A549 (cell line): ENCODE data around the gene GPBP1L1.

Experiments
- BHLHE40 ChIP-seq: IDR thresholded peaks from 2 replicates; pipeline ENCODE4 v1.6.1; 2012; ENCODE audit warnings: low read depth, low read length, inconsistent platforms
- CEBPB ChIP-seq, 2 experiments: fragments of >200 bp in 1 of 2; sonication (Bioruptor Twin) in 1 of 2; formaldehyde crosslinking in 1 of 2; IDR thresholded peaks; 2 replicates each; pipeline ENCODE4 v1.6.1; 2012 to 2016
- CTCF ChIP-seq: fragments of >200 bp; sonication (Bioruptor Twin); formaldehyde crosslinking; IDR thresholded peaks from 3 replicates; pipeline ENCODE4 v1.5.1; 2016
- EP300 ChIP-seq, 2 experiments: fragments of >200 bp; sonication (Bioruptor Twin); formaldehyde crosslinking; IDR thresholded peaks; 2 replicates in 1 of 2; 3 replicates in 1 of 2; pipeline ENCODE4 v1.6.1; 2016 to 2017
- HOXA7 ChIP-seq: fragments of 250-450 bp; sonication (Bioruptor Pico); IDR thresholded peaks from 2 replicates; pipeline ENCODE4 v1.5.0; 2020; ENCODE audit warnings: mild to moderate bottlenecking, moderate library complexity
- MAX ChIP-seq: IDR thresholded peaks from 2 replicates; pipeline ENCODE4 v1.6.1; 2012
- MAZ ChIP-seq: fragments of 150-350 bp; IDR thresholded peaks from 2 replicates; pipeline ENCODE4 v1.6.1; 2014; ENCODE audit warnings: antibody characterized with exemption, low read depth, low read length, borderline replicate concordance
- POLR2A ChIP-seq: IDR thresholded peaks from 2 replicates; pipeline ENCODE4 v1.6.1; 2012; ENCODE audit warnings: mild to moderate bottlenecking, low read length
- RCOR1 ChIP-seq: fragments of 150-350 bp; IDR thresholded peaks from 2 replicates; pipeline ENCODE4 v1.6.1; 2014; ENCODE audit warnings: antibody characterized with exemption, low read length, low read depth
- REST ChIP-seq: fragments of 200-600 bp; sonication (generic); IDR thresholded peaks from 2 replicates; pipeline ENCODE4 v1.6.1; 2016; ENCODE audit warnings: antibody characterized with exemption, mild to moderate bottlenecking, moderate library complexity
- RFX5 ChIP-seq: fragments of 450-650 bp; IDR thresholded peaks from 2 replicates; pipeline ENCODE4 v1.7.1; 2014; ENCODE audit warnings: antibody characterized with exemption, mild to moderate bottlenecking, moderate library complexity
- SMC3 ChIP-seq: fragments of >200 bp; sonication (Bioruptor Twin); formaldehyde crosslinking; IDR thresholded peaks from 3 replicates; pipeline ENCODE4 v1.6.1; 2018; ENCODE audit warnings: inconsistent platforms
- USF2 ChIP-seq: fragments of 450-650 bp; IDR thresholded peaks from 2 replicates; pipeline ENCODE4 v1.6.1; 2014; ENCODE audit warnings: antibody characterized with exemption

- no peak for TF ChIP-seq CTCF
- TF ChIP-seq EP300 (IDR thresholded peaks at IDR 0.05) = no peak
- TF ChIP-seq POLR2A = no peak
- no peak for TF ChIP-seq RFX5
- TF ChIP-seq MAX = no peak
- TF ChIP-seq RCOR1 = no peak
- TF ChIP-seq BHLHE40 = no peak
- TF ChIP-seq REST = no peak
- no peak for TF ChIP-seq USF2
- TF ChIP-seq CEBPB (IDR thresholded peaks at IDR 0.05) = no peak
- TF ChIP-seq HOXA7 (CRISPR knock-in tag) = no peak
- no peak for TF ChIP-seq SMC3
- TF ChIP-seq MAZ = no peak
Measured at GRCh38 chr1:45674478-45674877, 11.9 kb downstream of the GPBP1L1 start.
